Activated CD8-positive, alpha-beta memory T cell treated with anti-CD3 and anti-CD28 coated beads, Interleukin-2, amount 10 ng/mL, durations not matched to agents 7 days and 5 days (primary cell): ENCODE results near the gene DCTN2. TPM values are rescaled to one million over a fixed set of nuclear protein-coding genes. Genes with fewer than 3 reads are reported as not detected.

ENCODE experiments used
- ATAC-seq: fragments of 150-1000 bp; cut with Tn5 transposase; one replicate; pipeline ENCODE4 v1.10.0; 2021; ENCODE audit warnings: moderate library complexity
- CTCF ChIA-PET: fragments of 350-600 bp; sonication (Branson Sonifier 250); formaldehyde crosslinking; loops from one replicate; lab custom pipeline; 2021; ENCODE audit warnings: antibody characterized with exemption; lab: Charles Lee
- DNase-seq: peaks from one replicate; pipeline ENCODE4 v3.0.0-alpha.2; 2020
- H3K27ac Mint-ChIP-seq: one replicate; pipeline ENCODE4 v1.8.0; 2021; ENCODE audit warnings: mild to moderate bottlenecking, mixed read lengths
- H3K27me3 Mint-ChIP-seq: one replicate; pipeline ENCODE4 v1.8.0; 2021; ENCODE audit warnings: mixed read lengths
- H3K36me3 Mint-ChIP-seq: one replicate; pipeline ENCODE4 v1.8.0; 2021; ENCODE audit warnings: mild to moderate bottlenecking, mixed read lengths
- H3K4me1 Mint-ChIP-seq: one replicate; pipeline ENCODE4 v1.8.0; 2021; ENCODE audit warnings: mixed read lengths
- H3K4me3 Mint-ChIP-seq: one replicate; pipeline ENCODE4 v1.8.0; 2021; ENCODE audit warnings: mild to moderate bottlenecking, moderate library complexity, mixed read lengths
- H3K9me3 Mint-ChIP-seq: one replicate; pipeline ENCODE4 v1.8.0; 2022; ENCODE audit warnings: low read depth, mixed read lengths
- total RNA-seq, 2 experiments: library from RNA; stranded (reverse); gene quantifications; one replicate each; pipeline ENCODE4 v1.2.3, GENCODE V29; 2021

The DCTN2 gene
- total RNA-seq, 2 experiments from 2014 or later, result 90.8 to 99.0 TPM

- no peak for DNase-seq
- Mint-ChIP-seq H3K27me3 (no peaks in the 10 kb centered on the region), H3K36me3 (peaks cover 37% of the 10 kb centered on the region), H3K9me3 (no peaks in the 10 kb centered on the region), H3K27ac (no peak overlapping the region), H3K4me3 (no peak overlapping the region), H3K4me1 (peaks cover 17% of the 10 kb centered on the region)
- no peak for ATAC-seq
- CTCF ChIA-PET, result no interaction called here
Observed at GRCh38 chr12:57528176-57528575, 18.8 kb downstream of the DCTN2 start.

DNA sequence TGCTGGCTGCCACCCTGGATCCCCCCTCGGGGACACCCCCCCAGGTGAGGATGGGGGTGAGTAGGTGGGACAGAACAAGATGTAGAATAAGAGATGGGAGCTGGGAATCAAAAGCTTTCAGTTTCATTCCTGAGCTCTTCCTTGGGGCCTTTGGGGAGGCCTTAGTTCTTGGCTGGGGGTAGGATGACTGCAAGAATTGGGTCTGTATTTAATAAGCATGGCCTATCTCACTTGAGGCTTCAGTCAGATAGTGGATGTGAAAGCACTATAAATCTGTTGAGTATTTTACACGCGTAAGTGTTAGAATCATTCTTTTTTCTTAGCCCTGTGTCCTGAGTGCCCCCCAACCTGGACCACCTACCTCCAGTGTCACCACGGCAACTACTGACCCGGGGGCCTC lies 19.8 kb downstream of the DCTN2 start:
- no peak overlapping the region for H3K27ac Mint-ChIP-seq
- CTCF ChIA-PET, result no interaction called here
- peaks cover 18% of the 10 kb centered on the region for H3K4me1 Mint-ChIP-seq
- H3K4me3 Mint-ChIP-seq, result no peak overlapping the region
- H3K36me3 Mint-ChIP-seq, result peaks cover 31% of the 10 kb centered on the region
- DNase-seq, result no peak
- no peak for ATAC-seq
- H3K9me3 Mint-ChIP-seq, result no peaks in the 10 kb centered on the region
- no peaks in the 10 kb centered on the region for H3K27me3 Mint-ChIP-seq

DNA sequence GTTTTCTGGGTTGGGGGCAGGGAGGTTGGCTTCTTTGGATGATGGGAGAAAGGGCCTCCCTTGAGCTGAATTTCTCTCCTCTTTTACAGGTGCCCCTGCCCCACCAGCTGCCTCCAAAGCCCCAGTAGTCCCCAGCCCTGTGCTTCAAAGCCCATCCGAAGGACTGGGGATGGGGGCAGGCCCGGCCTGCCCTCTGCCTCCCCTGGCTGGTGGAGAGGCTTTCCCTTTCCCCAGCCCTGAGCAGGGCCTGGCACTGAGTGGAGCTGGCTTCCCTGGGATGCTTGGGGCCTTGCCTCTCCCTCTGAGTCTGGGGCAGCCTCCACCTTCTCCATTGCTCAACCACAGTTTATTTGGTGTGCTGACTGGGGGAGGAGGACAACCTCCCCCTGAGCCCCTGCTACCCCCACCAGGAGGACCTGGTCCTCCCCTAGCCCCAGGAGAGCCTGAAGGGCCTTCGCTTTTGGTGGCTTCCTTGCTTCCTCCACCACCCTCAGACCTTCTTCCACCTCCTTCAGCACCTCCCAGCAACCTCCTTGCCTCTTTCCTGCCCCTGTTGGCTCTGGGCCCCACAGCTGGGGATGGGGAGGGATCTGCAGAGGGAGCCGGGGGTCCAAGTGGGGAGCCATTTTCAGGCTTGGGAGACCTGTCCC lies 20.4 kb downstream of the DCTN2 start:
- CTCF ChIA-PET, result no interaction called here
- H3K9me3 Mint-ChIP-seq, result no peaks in the 10 kb centered on the region
- no peak overlapping the region for H3K4me3 Mint-ChIP-seq
- H3K4me1 Mint-ChIP-seq, result peaks cover 24% of the 10 kb centered on the region
- peaks cover 26% of the 10 kb centered on the region for H3K36me3 Mint-ChIP-seq
- H3K27me3 Mint-ChIP-seq, result no peaks in the 10 kb centered on the region
- no peak for ATAC-seq
- DNase-seq, result no peak
- H3K27ac Mint-ChIP-seq, result no peak overlapping the region

DNA sequence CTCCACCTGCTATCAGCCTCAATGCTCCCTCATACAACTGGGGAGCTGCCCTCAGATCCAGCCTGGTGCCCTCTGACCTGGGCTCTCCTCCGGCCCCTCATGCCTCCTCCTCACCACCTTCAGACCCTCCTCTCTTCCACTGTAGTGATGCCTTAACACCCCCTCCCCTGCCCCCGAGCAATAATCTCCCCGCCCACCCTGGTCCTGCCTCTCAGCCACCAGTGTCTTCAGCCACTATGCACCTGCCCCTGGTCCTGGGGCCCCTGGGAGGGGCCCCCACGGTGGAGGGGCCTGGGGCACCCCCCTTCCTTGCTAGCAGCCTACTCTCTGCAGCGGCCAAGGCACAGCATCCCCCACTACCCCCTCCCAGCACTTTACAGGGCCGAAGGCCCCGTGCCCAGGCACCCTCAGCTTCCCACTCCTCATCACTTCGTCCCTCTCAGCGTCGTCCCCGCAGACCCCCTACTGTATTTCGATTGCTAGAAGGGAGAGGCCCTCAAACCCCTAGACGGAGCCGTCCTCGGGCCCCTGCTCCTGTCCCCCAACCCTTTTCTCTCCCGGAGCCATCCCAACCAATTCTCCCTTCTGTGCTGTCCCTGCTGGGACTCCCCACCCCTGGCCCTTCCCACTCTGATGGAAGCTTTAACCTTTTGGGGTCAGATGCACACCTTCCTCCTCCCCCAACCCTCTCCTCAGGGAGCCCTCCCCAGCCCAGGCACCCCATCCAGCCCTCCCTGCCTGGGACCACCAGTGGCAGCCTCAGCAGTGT lies 21.2 kb downstream of the DCTN2 start:
- Mint-ChIP-seq H3K27me3 (no peaks in the 10 kb centered on the region), H3K36me3 (peaks cover 24% of the 10 kb centered on the region), H3K4me3 (no peak overlapping the region), H3K4me1 (peaks cover 32% of the 10 kb centered on the region), H3K9me3 (no peaks in the 10 kb centered on the region), H3K27ac (no peak overlapping the region)
- DNase-seq (no peak), ATAC-seq (no peak)
- CTCF ChIA-PET, result no interaction called here

- H3K4me1 Mint-ChIP-seq, result peaks cover 33% of the 10 kb centered on the region
- H3K27ac Mint-ChIP-seq, result peak overlapping the region; percentile 32
- peaks cover 23% of the 10 kb centered on the region for H3K36me3 Mint-ChIP-seq
- no peak overlapping the region for H3K4me3 Mint-ChIP-seq
- ATAC-seq (no peak), DNase-seq (no peak)
- no peaks in the 10 kb centered on the region for H3K27me3 Mint-ChIP-seq
- H3K9me3 Mint-ChIP-seq, result no peaks in the 10 kb centered on the region
- CTCF ChIA-PET, result interaction anchor here (0.9 to 2.4 kb wide), 6 partner anchors 19 to 96 kb away, joined by 3 to 13 read pairs (median 6); partner anchors contain the start of genes ARHGAP9, DCTN2 and GLI1
Observed at GRCh38 chr12:57524814-57525614, 22.0 kb downstream of the DCTN2 start.

- no peaks in the 10 kb centered on the region for H3K9me3 Mint-ChIP-seq
- peaks cover 38% of the 10 kb centered on the region for H3K4me1 Mint-ChIP-seq
- peak overlapping the region; percentile 91 for H3K27ac Mint-ChIP-seq
- DNase-seq, result no peak
- H3K27me3 Mint-ChIP-seq, result no peaks in the 10 kb centered on the region
- ATAC-seq, result no peak
- peak overlapping the region; percentile 92 for H3K4me3 Mint-ChIP-seq
- CTCF ChIA-PET, result interaction anchor here (0.9 to 2.4 kb wide), 10 partner anchors 20 to 97 kb away, joined by 3 to 13 read pairs (median 4); partner anchors contain the start of genes ARHGAP9, DCTN2 and GLI1
- H3K36me3 Mint-ChIP-seq, result peaks cover 28% of the 10 kb centered on the region
Observed at GRCh38 chr12:57523706-57524614, 23.0 kb downstream of the DCTN2 start.

GRCh38 chr12:57522887-57523705 lies 23.9 kb downstream of the DCTN2 start:
- Mint-ChIP-seq H3K27ac (peak overlapping the region; percentile 91), H3K4me1 (peaks cover 46% of the 10 kb centered on the region), H3K9me3 (no peaks in the 10 kb centered on the region), H3K27me3 (no peaks in the 10 kb centered on the region), H3K36me3 (peaks cover 28% of the 10 kb centered on the region), H3K4me3 (peak overlapping the region; percentile 92)
- DNase-seq, result peak; percentile 68
- no peak for ATAC-seq
- CTCF ChIA-PET, result interaction anchor here (1.2 to 2.4 kb wide), 6 partner anchors 24 to 96 kb away, joined by 3 to 13 read pairs (median 6); partner anchors contain the start of genes DCTN2 and GLI1

DNA sequence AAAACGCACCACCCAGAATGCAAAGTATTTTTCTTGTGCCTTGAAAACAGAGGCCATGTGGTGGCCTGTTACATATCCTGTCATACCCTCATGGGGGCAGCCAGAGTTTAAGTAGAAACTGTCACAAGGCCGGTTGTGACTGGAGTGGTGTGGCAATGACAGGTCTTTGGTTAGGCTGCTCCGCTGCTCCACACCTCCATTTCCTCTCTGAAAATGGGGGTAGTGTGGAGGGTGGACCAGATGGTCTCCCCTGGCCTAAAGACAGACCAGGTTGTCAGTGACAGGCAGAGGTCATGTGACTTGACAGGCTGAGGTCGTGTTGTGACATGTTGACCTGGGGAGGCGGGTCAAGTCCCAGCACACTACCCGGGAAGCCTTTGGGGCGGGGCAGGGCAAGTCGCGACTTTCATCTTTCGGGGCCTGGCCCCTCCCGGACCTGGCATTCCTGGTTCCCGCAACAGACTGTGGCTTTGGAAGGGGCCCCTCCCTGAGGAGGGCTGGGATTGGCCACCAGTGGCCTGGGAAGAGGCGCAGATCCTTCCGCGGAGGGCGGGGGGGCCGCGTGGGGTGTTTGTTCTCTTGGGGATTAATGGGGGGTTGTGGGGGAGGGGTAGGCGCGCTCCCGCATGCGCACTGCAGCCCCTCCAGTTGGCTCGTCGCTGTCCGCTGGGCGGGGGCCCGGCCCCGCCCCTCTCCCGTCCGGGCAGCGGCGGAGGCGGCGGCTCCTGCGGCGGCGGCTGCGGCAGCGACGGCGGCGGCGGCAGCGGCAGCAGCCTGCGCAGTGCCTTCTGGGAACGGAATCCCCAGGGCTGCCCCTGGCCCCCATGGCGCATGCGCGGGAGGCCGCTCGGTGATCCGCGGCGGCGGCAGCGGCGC lies 24.7 kb downstream of the DCTN2 start, which contains the start of gene MBD6:
Gene MBD6 (plus strand): TSS at position 814 of the 876 bp plus-strand sequence. CDS start 1,480 bp downstream, outside the sequence.
- no peaks in the 10 kb centered on the region for H3K27me3 Mint-ChIP-seq
- CTCF ChIA-PET, result no interaction called here
- H3K9me3 Mint-ChIP-seq, result no peaks in the 10 kb centered on the region
- H3K4me1 Mint-ChIP-seq, result peaks cover 50% of the 10 kb centered on the region
- peak within 1 kb of the TSS; percentile 100 for H3K27ac Mint-ChIP-seq
- peaks cover 31% of the 10 kb centered on the region for H3K36me3 Mint-ChIP-seq
- peak within 1 kb of the TSS; percentile 92 for H3K4me3 Mint-ChIP-seq
- peak; percentile 50 for ATAC-seq
- DNase-seq, result peak; percentile 94

DNA sequence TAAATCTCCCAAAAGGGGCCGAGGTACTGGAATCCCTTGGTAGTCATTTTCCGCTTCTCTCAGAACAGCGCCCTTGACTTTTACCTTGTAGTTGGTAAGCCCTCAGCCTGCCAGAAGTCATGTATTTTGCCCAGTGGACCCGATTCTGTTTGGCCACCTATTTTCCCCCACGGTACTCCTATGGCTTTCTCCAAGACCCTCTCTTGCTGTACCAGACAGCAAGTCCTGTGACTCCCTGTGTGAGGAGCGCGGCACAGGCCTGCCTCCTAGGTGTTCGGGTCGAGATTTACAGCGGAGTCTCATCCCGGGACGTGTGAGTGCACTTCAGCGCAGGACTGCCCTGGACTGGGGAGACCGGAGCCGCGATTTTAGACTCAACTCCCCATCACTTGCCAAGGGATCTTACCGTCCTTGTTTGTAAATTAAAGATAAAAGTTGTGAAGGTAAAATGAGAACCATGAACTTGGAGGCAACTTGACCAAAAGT lies 25.4 kb downstream of the DCTN2 start:
- H3K36me3 Mint-ChIP-seq, result peaks cover 35% of the 10 kb centered on the region
- CTCF ChIA-PET, result interaction anchor here (1.1 to 2.7 kb wide), 4 partner anchors 25 to 63 kb away, joined by 3 to 10 read pairs (median 5); partner anchors contain the start of genes DCTN2 and GLI1

GRCh38 chr12:57520053-57520818 lies 26.8 kb downstream of the DCTN2 start, which contains the start of gene DDIT3:
Gene DDIT3 (minus strand): TSS chr12:57520514. CDS start chr12:57517406, 3,108 bp downstream.
- Mint-ChIP-seq H3K36me3 (peaks cover 48% of the 10 kb centered on the region), H3K4me1 (peaks cover 55% of the 10 kb centered on the region), H3K27ac (peak within 1 kb of the TSS; percentile 100), H3K4me3 (peak within 1 kb of the TSS; percentile 93), H3K9me3 (no peaks in the 10 kb centered on the region), H3K27me3 (no peaks in the 10 kb centered on the region)
- DNase-seq, result peak; percentile 100
- ATAC-seq, result peak; percentile 73
- CTCF ChIA-PET, result interaction anchor here (1.0 to 2.7 kb wide), 7 partner anchors 23 to 91 kb away, joined by 3 to 10 read pairs (median 3); partner anchors contain the start of genes ARHGEF25, DCTN2 and GLI1

More for the DNA sequence above, 25.4 kb downstream of the DCTN2 start:
- no peak for ATAC-seq
- peak overlapping the region; percentile 76 for H3K4me3 Mint-ChIP-seq
- H3K9me3 Mint-ChIP-seq, result no peaks in the 10 kb centered on the region
- peak; percentile 64 for DNase-seq
- H3K4me1 Mint-ChIP-seq, result peaks cover 52% of the 10 kb centered on the region
- peak overlapping the region; percentile 100 for H3K27ac Mint-ChIP-seq
- H3K27me3 Mint-ChIP-seq, result no peaks in the 10 kb centered on the region
